ENCODE measurements around the gene SEC14L3.

DNA sequence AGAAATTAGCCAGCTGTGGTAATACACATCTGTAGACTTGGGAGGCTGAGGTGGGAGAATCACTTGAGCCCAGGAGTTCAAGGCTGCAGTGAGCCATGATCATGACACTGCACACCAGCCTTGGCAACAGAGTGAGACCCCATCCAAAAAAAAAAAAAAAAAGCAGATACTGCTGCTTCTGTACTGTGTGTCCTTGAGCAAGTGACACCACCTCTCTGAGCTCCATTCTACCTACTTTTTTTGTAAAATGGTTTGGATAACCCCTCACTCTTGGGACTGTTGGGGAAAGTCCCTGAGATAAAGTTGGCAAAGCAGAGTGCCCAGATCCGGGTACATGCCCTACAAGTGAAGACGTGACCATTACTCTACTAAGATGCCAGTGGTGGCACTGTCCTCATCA is 2.7 kb downstream of the SEC14L3 start:
- TF ChIP-seq, protein P1, sequence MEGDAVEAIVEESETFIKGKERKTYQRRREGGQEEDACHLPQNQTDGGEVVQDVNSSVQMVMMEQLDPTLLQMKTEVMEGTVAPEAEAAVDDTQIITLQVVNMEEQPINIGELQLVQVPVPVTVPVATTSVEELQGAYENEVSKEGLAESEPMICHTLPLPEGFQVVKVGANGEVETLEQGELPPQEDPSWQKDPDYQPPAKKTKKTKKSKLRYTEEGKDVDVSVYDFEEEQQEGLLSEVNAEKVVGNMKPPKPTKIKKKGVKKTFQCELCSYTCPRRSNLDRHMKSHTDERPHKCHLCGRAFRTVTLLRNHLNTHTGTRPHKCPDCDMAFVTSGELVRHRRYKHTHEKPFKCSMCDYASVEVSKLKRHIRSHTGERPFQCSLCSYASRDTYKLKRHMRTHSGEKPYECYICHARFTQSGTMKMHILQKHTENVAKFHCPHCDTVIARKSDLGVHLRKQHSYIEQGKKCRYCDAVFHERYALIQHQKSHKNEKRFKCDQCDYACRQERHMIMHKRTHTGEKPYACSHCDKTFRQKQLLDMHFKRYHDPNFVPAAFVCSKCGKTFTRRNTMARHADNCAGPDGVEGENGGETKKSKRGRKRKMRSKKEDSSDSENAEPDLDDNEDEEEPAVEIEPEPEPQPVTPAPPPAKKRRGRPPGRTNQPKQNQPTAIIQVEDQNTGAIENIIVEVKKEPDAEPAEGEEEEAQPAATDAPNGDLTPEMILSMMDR (IDR thresholded peaks at IDR 0.05), result no peak
- TF ChIP-seq POLR2A (IDR thresholded peaks at IDR 0.05), result no peak

All from right lobe of liver (tissue), 4 donors.